ENCODE measurements around the gene IQCC. TPM values are rescaled to one million over a fixed set of nuclear protein-coding genes. Genes with fewer than 3 reads are reported as not detected.

Gene IQCC
- total RNA-seq, 6 experiments from 2014 or later: 0.27 to 0.87 (median 0.41) TPM

- peaks cover 0 to 22% (median 12%) of the 10 kb centered on the region in 4 donors for H3K36me3 ChIP-seq
- H3K27me3 ChIP-seq: no peaks in the 10 kb centered on the region
- intact Hi-C loops (cut with DNase I): loop anchor here in 1 of 2 donors (10.0 kb wide), 1 partner anchor 70 kb away; no protein-coding TSS in a partner anchor
- WGBS (ENCODE audit: insufficient coverage, low coverage, low lambda C conversion rate, missing lambda C conversion rate): 100% methylated on average over 3 of the region's 7 CpGs
- DNase-seq (no peak), ATAC-seq (peak; percentile 29 to 62 (median 41))
- H3K4me3 ChIP-seq: no peak overlapping the region
- H3K4me1 ChIP-seq: no peaks in the 10 kb centered on the region
- no peaks in the 10 kb centered on the region for H3K9me3 ChIP-seq
- no peak for TF ChIP-seq POLR2A (IDR thresholded peaks at IDR 0.05)
- peak in 1 of 4 donors; percentile 5 for TF ChIP-seq CTCF (IDR thresholded peaks at IDR 0.05)
- H3K27ac ChIP-seq: no peak overlapping the region
Observed at GRCh38 chr1:32234792-32235191, 29.3 kb downstream of the IQCC start.

GRCh38 chr1:32239337-32239736, 33.9 kb downstream of the IQCC start:
- Histone ChIP-seq H3K4me3 (no peak overlapping the region), H3K27ac (no peak overlapping the region), H3K36me3 (no peaks in the 10 kb centered on the region), H3K27me3 (no peaks in the 10 kb centered on the region), H3K9me3 (no peaks in the 10 kb centered on the region), H3K4me1 (peaks cover 0 to 13% (median 6%) of the 10 kb centered on the region in 4 donors)
- TF ChIP-seq CTCF (IDR thresholded peaks at IDR 0.05) (no peak), POLR2A (IDR thresholded peaks at IDR 0.05) (no peak)
- 21% methylated on average over 2 of the region's 4 CpGs for WGBS (ENCODE audit: insufficient coverage, low coverage, low lambda C conversion rate, missing lambda C conversion rate)
- intact Hi-C loops (cut with DNase I): loop anchor here in 1 of 2 donors (10.0 kb wide), 1 partner anchor 65 kb away; no protein-coding TSS in a partner anchor
- DNase-seq: no peak
- ATAC-seq: no peak

GRCh38 chr1:32239790-32240139, 34.3 kb downstream of the IQCC start:
- WGBS (ENCODE audit: insufficient coverage, low coverage, low lambda C conversion rate, missing lambda C conversion rate): 60% methylated on average over 1 of the region's 20 CpGs
- Histone ChIP-seq H3K27me3 (no peaks in the 10 kb centered on the region), H3K4me3 (peak overlapping the region; percentile 49 to 57 (median 54)), H3K4me1 (peaks cover 0 to 13% (median 6%) of the 10 kb centered on the region in 4 donors), H3K27ac (peak overlapping the region in 1 of 3 donors; percentile 68), H3K36me3 (no peaks in the 10 kb centered on the region), H3K9me3 (no peaks in the 10 kb centered on the region)
- DNase-seq (no peak), ATAC-seq (no peak)
- TF ChIP-seq CTCF (IDR thresholded peaks at IDR 0.05) (no peak), POLR2A (IDR thresholded peaks at IDR 0.05) (no peak)
- intact Hi-C loops (cut with DNase I): loop anchor here in 1 of 2 donors (10.0 kb wide), 1 partner anchor 65 kb away; no protein-coding TSS in a partner anchor

- peak; percentile 79 to 84 (median 80) for ATAC-seq
- WGBS (ENCODE audit: insufficient coverage, low coverage, low lambda C conversion rate, missing lambda C conversion rate): 4% methylated on average over 35 of the region's 62 CpGs
- H3K9me3 ChIP-seq: no peaks in the 10 kb centered on the region
Observed at GRCh38 chr1:32240140-32240951, 34.9 kb downstream of the IQCC start.

More at GRCh38 chr1:32240140-32240951, 34.9 kb downstream of the IQCC start:
- intact Hi-C loops (cut with DNase I): no loop called here
- peak; percentile 65 to 76 (median 67) for DNase-seq
- peak in 3 of 4 donors; percentile 29 to 34 (median 33) for TF ChIP-seq CTCF (IDR thresholded peaks at IDR 0.05)
- peak; percentile 46 for TF ChIP-seq POLR2A (IDR thresholded peaks at IDR 0.05)
- Histone ChIP-seq H3K4me1 (peaks cover 0 to 13% (median 6%) of the 10 kb centered on the region in 4 donors), H3K36me3 (no peaks in the 10 kb centered on the region), H3K27me3 (no peaks in the 10 kb centered on the region), H3K4me3 (peak overlapping the region; percentile 49 to 57 (median 54)), H3K27ac (peak overlapping the region; percentile 52 to 68 (median 55))

All from right lobe of liver (tissue), 6 donors.